GM10266 (cell line): ENCODE results near the gene RNASEH1.
"Not testable (repeated sequence)": the region's sequence is repeated elsewhere in the genome, so short reads cannot be mapped to it uniquely, and the experiment has no call there.

Experiments used
- DNase-seq: peaks from one replicate; pipeline ENCODE4 v3.0.0; 2012; ENCODE audit errors: extremely low spot score
- CTCF ChIP-seq: IDR thresholded peaks from 2 replicates; pipeline ENCODE4 v1.5.1; 2012; ENCODE audit warnings: mild to moderate bottlenecking, low read depth; ENCODE audit not compliant: control insufficient read depth, insufficient read depth; ENCODE audit errors: missing control alignments

The RNASEH1 gene

GRCh38 chr2:3578987-3579386, 20.9 kb upstream of the RNASEH1 start:
- DNase-seq, result no peak
- TF ChIP-seq CTCF, result no peak

GRCh38 chr2:3576263-3576630, 18.1 kb upstream of the RNASEH1 start:
- DNase-seq, result not testable (repeated sequence)

DNA sequence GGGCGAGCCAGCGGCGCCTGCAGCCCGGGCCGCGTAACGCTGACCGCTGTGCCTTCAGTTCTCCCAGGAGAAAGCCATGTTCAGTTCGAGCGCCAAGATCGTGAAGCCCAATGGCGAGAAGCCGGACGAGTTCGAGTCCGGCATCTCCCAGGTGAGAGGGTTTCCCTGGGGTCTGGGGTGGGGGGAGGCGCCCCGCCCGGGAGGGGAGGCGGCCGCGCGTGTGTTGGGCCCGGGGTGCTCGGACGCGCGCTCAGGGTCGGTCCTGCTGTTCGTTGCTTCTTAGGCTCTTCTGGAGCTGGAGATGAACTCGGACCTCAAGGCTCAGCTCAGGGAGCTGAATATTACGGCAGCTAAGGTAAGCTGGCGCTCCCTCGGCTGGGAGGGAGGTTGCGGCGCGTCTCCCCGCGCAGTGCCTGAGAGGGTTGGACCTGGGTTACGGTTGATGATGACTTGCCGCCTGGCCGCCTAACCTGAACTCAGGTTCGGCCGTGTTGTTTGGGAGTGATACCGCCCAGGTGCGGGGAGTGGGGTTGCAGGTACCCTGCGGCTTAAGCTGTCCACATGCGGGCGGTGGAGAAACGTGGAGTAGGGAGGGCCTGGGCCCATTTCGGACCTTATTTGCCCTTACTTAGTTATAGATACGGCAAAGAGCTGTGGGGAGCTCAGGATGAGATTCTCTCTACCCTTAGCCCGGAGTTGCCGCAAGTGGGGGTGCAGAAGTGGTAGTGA, 17.6 kb upstream of the RNASEH1 start:
- no peak for TF ChIP-seq CTCF
- no peak for DNase-seq

- DNase-seq, result no peak
- no peak for TF ChIP-seq CTCF
These were observed 16.0 kb upstream of the RNASEH1 start for GRCh38 chr2:3574155-3574554.

- DNase-seq, result no peak
- TF ChIP-seq CTCF, result no peak
These were observed 14.5 kb upstream of the RNASEH1 start for GRCh38 chr2:3572620-3573019.

GRCh38 chr2:3571284-3571683, 13.2 kb upstream of the RNASEH1 start:
- DNase-seq, result no peak
- TF ChIP-seq CTCF, result no peak

GRCh38 chr2:3569656-3570055, 11.5 kb upstream of the RNASEH1 start:
- not testable (repeated sequence) for DNase-seq

DNA sequence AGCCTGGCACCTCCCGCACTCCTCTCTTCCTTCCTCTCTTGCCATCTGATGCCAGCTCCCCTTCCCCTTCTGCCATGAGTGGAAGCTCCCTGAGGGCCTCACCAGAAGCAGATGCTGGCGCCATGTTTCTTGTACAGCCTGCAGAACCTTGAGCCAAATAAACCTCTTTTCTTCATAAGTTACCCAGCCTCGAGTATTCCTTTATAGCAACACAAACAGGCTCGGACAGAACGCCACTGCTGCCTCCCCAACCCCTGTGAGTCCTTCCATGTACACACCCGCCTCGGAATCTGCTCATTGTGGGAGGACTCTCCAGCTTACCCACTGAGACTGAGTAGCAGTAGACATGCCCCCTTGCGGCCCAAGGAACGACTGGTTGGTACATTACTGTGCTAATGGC, 8.7 kb upstream of the RNASEH1 start:
- no peak for DNase-seq
- no peak for TF ChIP-seq CTCF

- TF ChIP-seq CTCF, result no peak
- no peak for DNase-seq
These were observed 7.0 kb upstream of the RNASEH1 start for GRCh38 chr2:3565117-3565516.
